ES-I3 (cell line): ENCODE data around the gene MCMBP.

Experiments used
- H3K36me3 ChIP-seq: 2 replicates; pipeline ENCODE4 v1.6.1; 2013; ENCODE audit warnings: mild to moderate bottlenecking, low read length, control low read depth, moderate library complexity; ENCODE audit not compliant: insufficient read depth
- H3K4me1 ChIP-seq: 2 replicates; pipeline ENCODE4 v1.6.1; 2013; ENCODE audit warnings: mild to moderate bottlenecking, control low read depth, low read length; ENCODE audit not compliant: insufficient read depth
- H3K9ac ChIP-seq: 2 replicates; pipeline ENCODE4 v1.6.1; 2013; ENCODE audit warnings: low read depth, mild to moderate bottlenecking, low read length, moderate library complexity
- H3K9me3 ChIP-seq: 2 replicates; pipeline ENCODE4 v1.6.1; 2013; ENCODE audit warnings: mild to moderate bottlenecking, low read length, moderate library complexity; ENCODE audit not compliant: control insufficient read depth, insufficient read depth

The MCMBP gene

DNA sequence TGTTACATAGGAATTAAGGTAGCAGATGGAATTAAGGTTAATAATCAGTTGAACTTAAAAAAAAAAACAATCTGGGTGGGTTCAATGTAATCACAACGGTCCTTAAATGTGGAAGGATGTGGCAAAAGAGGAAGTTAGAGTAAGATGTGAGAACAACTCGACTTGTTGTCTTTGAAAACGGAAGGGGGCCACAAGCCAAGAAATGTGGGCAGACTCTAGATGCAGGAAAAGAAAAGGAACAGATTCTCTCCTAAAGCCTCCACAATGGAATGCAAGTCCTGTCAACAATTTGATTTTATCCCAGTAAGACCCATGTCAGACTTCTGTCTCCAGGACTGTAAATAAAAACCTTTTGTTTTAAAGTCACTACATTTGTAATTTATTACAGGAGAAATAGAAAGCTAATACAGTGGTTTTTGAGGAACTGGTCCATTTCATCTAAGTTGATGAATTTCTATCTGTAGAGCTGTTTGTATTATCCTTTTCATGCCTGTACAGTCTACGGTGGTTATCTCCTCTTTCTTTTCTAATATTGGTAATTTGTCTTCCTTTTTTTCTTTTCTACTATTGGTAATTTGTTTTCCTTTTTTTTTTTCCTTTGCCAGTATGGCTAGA lies 8.6 kb downstream of the MCMBP start:
- H3K36me3 ChIP-seq = no peaks in the 10 kb centered on the region
- H3K9me3 ChIP-seq = 0 out of 2 replicates have a peak, but pooled peaks cover 3% of the 10 kb centered on the region
- H3K9ac ChIP-seq = no peak overlapping the region
- peaks cover 10% of the 10 kb centered on the region; the same call in 1 of the 2 replicates for H3K4me1 ChIP-seq

DNA sequence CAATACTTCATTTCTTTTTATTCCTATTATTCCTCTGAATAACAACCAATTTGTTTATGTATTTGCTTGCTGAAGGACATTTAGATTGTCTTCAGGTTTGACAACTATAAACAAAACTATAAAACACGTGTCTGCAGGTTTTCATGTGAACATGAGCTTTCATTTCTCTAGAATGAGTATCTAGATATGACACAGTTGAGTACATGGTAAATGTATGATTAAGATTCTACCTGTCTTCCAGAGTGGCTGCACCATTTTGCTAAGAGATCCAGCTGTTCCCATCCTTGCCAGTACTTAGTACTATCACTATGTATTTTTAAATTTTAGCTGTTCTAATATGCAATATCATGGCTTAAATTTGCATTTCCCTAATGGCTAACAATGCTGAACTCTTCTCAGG lies 10.1 kb downstream of the MCMBP start:
- Histone ChIP-seq H3K9me3 (0 out of 2 replicates have a peak, but pooled peaks cover 3% of the 10 kb centered on the region), H3K36me3 (0 out of 2 replicates have a peak, but pooled peaks cover 2% of the 10 kb centered on the region), H3K4me1 (peaks cover 10% of the 10 kb centered on the region; the same call in 1 of the 2 replicates), H3K9ac (no peak overlapping the region)

DNA sequence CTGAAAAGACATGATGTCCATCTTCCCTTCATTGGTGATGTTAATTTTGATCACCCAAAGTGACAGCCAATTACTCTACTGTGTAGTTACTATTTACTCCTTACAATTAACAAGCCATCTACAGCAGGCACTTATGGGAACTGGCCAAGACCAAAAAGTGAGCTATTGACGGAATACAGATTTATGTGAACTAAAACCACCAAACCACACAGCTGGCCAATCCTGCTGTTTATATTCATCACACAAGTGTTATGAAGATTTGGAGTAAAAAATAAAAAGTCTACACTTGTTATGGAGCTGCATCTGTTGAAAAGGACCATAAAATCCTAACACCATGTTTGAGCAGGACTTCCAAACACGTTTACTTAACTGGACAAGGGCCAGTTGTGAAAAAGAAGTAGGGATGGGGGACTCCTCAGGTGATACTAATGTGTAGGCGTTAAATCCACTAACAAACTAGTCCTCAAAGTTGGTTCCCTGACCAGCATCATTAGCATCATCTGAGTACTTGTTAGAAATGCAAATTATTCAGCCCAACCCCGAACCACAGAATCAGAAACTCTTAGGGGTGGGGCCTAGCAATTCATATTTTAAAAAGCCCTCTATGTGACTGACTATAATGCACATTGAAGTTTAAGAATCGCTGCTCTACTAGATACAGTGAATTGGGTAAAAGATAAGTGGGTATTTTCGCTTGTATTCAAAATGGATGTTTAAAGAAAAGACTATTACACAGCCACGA lies 11.6 kb downstream of the MCMBP start:
- 0 out of 2 replicates have a peak, but pooled peaks cover 3% of the 10 kb centered on the region for H3K9me3 ChIP-seq
- 0 out of 2 replicates have a peak, but pooled peaks cover 2% of the 10 kb centered on the region for H3K36me3 ChIP-seq
- H3K4me1 ChIP-seq = peaks cover 10% of the 10 kb centered on the region; the same call in 1 of the 2 replicates
- no peak overlapping the region for H3K9ac ChIP-seq

DNA sequence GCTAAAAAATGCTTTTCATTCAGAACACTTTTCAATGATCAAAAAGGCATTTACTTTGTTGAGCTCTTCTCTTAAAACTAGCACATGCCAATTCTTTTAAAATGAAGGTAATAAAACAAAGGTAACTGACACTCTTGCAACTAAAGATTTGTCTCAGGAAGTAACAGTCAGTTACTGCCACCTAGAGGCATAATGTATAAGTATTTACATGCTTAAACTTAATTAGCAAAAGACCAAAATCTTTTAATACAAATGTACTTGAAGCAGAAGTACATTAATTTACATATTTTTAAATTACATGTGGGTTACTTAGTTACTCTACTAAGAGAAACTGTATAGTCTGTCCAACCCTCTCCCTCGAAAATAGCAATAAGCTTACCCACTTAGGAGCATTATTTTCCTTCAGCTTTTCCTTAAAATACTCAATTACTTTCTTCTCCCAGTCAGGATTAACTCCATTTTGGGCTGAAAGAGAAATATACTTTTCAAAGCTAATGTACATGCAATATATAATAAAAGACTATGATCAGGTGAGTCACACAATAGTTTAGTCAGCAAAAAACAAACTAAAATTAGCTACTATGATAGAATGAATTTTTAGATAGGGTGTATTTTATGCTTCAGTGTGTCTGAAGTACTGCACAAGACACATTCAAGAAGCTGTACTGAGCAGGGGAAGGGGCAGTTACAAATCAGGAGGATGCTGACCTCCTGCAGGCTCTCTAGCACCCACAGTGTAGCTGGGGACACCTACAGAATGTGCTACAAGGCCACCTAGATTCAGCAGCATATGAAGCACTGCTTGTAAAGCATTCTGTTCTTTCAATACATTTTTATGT lies 13.0 kb downstream of the MCMBP start:
- Histone ChIP-seq H3K9me3 (0 out of 2 replicates have a peak, but pooled peaks cover 3% of the 10 kb centered on the region), H3K36me3 (0 out of 2 replicates have a peak, but pooled peaks cover 2% of the 10 kb centered on the region), H3K9ac (no peak overlapping the region), H3K4me1 (peaks cover 10% of the 10 kb centered on the region; the same call in 1 of the 2 replicates)

DNA sequence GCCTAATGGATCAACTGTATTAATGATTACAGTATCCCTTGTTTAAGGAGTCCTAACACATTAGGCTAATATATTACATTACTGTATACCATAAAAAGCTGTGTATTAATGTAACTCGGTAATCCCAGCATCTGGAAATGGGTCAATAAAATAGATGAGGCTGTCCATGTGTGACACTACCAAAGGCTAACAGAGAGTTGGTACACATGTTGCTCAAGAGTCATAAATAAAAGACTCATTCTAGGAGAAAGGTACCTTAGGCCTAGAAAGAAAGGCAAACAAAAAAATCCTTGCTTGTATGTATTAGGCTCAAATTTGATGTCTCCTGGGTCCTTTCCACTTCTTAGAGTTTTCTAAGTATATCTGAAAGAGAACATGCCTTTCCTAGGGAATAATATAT lies 14.6 kb downstream of the MCMBP start:
- Histone ChIP-seq H3K4me1 (peaks cover 10% of the 10 kb centered on the region; the same call in 1 of the 2 replicates), H3K36me3 (peaks cover 6% of the 10 kb centered on the region), H3K9ac (no peak overlapping the region), H3K9me3 (no peaks in the 10 kb centered on the region)

DNA sequence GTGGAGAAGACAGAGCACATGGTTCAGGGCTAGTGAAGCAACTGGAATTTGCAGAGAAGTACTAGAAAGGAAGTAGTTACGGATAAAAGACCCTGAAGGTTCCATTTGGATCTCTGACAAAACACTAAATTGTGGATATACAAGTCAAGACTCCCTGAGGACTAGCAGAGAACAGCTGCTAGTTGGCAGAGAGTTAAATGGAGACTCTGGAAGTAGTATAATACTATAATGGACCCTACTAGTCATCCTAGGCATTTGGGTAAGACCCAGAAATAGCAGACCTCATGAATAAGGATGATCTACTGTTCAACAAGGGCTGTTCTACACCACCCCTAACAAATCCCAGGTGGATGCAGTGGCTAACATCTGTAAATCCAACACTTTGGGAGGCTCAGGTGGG lies 19.1 kb downstream of the MCMBP start:
- no peak overlapping the region for H3K9ac ChIP-seq
- peaks cover 4% of the 10 kb centered on the region; the same call in 1 of the 2 replicates for H3K4me1 ChIP-seq
- peaks cover 6% of the 10 kb centered on the region for H3K36me3 ChIP-seq
- no peaks in the 10 kb centered on the region for H3K9me3 ChIP-seq

DNA sequence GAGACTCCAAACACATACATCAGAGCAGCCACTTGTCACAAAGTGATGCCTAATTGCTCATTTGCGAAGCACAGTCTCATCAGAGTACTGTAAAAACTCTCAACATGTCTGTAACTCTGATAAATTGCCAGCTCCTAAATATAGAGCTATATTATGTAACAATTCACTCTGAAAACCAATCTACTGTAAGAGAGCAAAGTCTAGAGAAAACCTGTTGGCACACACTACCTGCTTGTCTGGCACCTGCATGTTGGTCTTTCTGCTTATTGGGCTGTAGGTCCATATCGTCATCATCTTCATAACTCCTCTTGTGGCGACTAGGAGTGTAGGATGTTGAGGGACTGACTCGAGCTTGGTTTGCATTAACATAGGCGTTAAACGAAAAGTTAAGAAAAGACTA lies 19.8 kb downstream of the MCMBP start:
- Histone ChIP-seq H3K9ac (no peak overlapping the region), H3K4me1 (peaks cover 4% of the 10 kb centered on the region; the same call in 1 of the 2 replicates), H3K9me3 (no peaks in the 10 kb centered on the region), H3K36me3 (peaks cover 7% of the 10 kb centered on the region)

DNA sequence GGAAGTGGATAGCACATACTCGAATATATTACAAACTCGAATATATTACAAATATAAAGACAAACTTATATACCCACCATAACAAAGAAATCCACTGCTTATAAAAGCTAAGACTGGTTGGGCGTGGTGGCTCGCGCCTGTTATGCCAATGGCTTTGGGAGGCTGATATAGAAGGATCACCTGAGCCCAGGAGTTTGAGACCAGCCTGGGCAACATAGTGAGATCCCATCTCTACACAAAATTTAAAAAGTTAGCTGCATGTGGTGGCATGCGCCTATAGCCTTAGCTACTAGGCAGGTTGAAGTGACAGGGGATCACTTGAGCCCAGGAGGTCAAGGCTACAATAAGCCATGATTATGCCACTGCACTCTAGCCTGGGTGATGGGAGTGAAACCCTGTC lies 20.4 kb downstream of the MCMBP start:
- Histone ChIP-seq H3K9me3 (no peaks in the 10 kb centered on the region), H3K9ac (no peak overlapping the region), H3K36me3 (peaks cover 12% of the 10 kb centered on the region), H3K4me1 (peaks cover 4% of the 10 kb centered on the region; the same call in 1 of the 2 replicates)

DNA sequence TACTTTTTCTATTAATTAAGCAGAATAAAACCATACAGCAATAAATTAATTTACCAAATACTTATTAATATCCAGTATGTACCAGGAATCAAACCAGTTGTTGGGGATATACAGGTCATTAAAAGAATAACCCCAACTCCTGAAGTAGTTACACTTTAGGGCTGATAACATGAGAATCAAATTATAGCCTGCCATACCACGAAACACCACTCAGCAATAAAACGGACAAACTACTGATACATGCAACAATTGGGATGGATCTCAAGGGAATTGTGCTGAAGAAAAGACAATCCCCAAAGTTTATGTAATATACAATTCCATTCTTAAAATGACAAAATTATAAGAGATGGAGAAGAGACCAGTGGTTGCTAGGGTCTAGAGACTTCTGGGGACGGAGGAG lies 22.7 kb downstream of the MCMBP start:
- Histone ChIP-seq H3K9ac (no peak overlapping the region), H3K36me3 (peaks cover 20% of the 10 kb centered on the region), H3K9me3 (no peaks in the 10 kb centered on the region), H3K4me1 (peaks cover 4% of the 10 kb centered on the region; the same call in 1 of the 2 replicates)

DNA sequence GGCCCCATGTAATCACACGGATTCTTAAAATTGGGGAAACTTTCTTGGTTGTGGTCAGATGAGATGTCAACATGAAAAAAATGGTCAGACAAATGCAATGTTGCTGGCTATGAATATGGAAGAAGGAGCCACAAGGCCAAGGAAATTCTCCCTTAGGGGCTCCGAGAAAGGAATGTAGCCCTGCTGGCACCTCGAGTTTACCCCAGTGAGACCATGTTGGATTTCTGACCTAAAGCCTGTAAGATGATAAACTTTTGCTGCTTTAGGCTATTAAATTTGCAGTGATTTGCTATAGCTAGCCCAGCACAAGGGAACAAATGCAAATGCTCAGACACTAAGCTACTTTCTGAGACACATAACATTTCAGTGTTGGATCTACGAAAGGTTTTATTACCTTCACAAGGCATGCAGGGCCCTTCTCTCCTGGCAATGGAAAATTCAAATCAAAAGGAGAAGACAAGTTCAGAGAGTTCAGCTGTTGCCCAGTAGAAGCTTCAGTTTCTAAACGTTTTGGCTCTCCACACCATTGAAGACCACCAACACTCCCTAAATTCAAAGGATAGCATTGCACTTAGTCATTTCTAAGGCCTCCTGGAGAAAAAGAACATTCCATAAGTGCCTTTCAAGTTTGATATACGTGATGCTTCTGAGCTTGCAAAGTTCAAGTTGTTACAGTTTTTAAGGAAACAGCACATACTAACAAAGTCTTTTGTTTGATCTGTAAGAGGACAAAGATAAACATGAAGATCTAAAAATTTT lies 23.4 kb downstream of the MCMBP start:
- Histone ChIP-seq H3K36me3 (peaks cover 20% of the 10 kb centered on the region), H3K9ac (no peak overlapping the region)

DNA sequence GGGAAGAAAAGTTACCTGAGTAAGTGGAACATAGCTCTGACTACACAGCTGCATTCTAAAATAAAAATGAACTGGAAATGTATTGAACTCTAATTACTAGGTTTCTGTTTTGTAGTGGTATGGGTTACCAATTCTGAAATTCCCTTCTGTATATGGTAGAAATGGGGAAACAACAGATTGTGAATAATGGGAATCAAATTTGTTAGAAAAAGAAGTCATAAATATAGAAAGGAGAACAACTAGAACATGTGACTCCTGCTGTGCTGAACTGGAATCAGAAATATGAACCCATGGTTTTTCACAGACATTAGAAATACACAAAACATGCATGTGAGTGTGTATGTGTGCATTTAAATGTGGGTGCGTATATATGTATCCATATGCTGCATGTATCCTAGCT lies 27.0 kb downstream of the MCMBP start:
- H3K4me1 ChIP-seq = peaks cover 4% of the 10 kb centered on the region; the same call in 1 of the 2 replicates
- peaks cover 37% of the 10 kb centered on the region for H3K36me3 ChIP-seq
- H3K9ac ChIP-seq = no peak overlapping the region
- no peaks in the 10 kb centered on the region for H3K9me3 ChIP-seq

More for the DNA sequence above, 23.4 kb downstream of the MCMBP start:
- Histone ChIP-seq H3K4me1 (peaks cover 4% of the 10 kb centered on the region; the same call in 1 of the 2 replicates), H3K9me3 (no peaks in the 10 kb centered on the region)

DNA sequence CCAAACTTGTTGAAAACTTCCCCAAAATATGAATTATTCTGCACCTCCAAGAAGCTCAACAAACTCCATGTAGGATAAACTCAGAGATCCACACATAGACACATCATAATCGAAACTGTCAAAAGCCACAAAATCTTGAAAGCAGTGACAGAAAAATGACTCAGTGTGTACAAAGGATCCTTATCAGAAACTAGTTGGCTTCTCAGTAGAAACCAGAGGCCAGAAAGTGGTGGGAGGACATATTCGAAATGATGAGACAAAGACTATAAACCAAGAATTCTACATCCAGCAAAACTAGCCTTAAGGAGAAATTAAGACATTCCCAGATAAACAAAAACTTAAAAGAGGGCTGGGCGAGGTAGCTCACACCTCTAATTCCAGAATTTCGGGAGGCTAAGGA lies 38.5 kb downstream of the MCMBP start:
- Histone ChIP-seq H3K36me3 (peaks cover 27% of the 10 kb centered on the region), H3K9me3 (no peaks in the 10 kb centered on the region), H3K9ac (no peak overlapping the region), H3K4me1 (no peaks in the 10 kb centered on the region; the same call in 1 of the 2 replicates)

DNA sequence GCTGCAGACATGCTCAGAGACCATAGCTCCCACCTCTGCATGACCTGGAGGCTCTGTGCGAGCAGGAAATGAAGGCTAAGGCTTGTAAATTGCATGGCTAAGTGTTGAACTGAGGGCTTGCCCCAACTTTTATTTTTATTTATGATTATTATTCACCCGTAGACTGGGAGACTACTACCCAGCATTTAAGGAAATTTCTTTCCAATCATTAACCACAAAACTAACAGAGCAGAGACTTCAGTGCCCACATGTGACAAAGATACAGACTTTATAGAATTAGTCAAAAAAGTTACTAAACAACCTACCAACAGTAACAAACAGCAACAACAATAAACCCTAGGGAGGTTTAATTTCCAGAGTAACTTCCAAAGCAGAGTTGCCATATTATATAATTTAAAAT lies 39.7 kb downstream of the MCMBP start:
- Histone ChIP-seq H3K36me3 (peaks cover 23% of the 10 kb centered on the region; the same call in 1 of the 2 replicates), H3K9ac (no peak overlapping the region), H3K4me1 (no peaks in the 10 kb centered on the region; the same call in 1 of the 2 replicates), H3K9me3 (no peaks in the 10 kb centered on the region)
